HepG2 (cell line): ENCODE results near the gene CADM2.

ENCODE experiments used
- CERS6 ChIP-seq: sonication (generic); formaldehyde crosslinking; IDR thresholded peaks from 2 replicates; pipeline ENCODE4 v1.5.0; 2020; ENCODE audit warnings: missing genetic modification reagents
- CTCF ChIP-seq: sonication (generic); formaldehyde crosslinking; IDR thresholded peaks from 2 replicates; pipeline ENCODE4 v1.5.0; 2020; ENCODE audit warnings: mild to moderate bottlenecking, missing genetic modification reagents, moderate library complexity
- FOXM1 ChIP-seq: sonication (generic); formaldehyde crosslinking; IDR thresholded peaks from 2 replicates; pipeline ENCODE4 v1.5.0; 2020; ENCODE audit warnings: missing genetic modification reagents
- SSRP1 ChIP-seq: IDR thresholded peaks from 2 replicates; pipeline ENCODE4 v1.6.1; 2016; ENCODE audit warnings: control low read depth
- YY1 ChIP-seq: IDR thresholded peaks from 2 replicates; pipeline ENCODE4 v1.6.1; 2011; ENCODE audit warnings: low read length, low read depth, moderate library complexity, mild to moderate bottlenecking; ENCODE audit not compliant: insufficient read depth, insufficient replicate concordance

- no peak for TF ChIP-seq CTCF (CRISPR knock-in tag)
- no peak for TF ChIP-seq SSRP1 (CRISPR knock-in tag)
- no peak for TF ChIP-seq CERS6 (CRISPR knock-in tag)
- no peak for TF ChIP-seq FOXM1 (CRISPR knock-in tag)
- no peak for TF ChIP-seq YY1
Measured at GRCh38 chr3:84963137-84963536, 4.3 kb downstream of the CADM2 start.
